ENCODE data around the gene VSIG10.
A peak's percentile ranks its signal among the peaks of the same experiment; 100 is the strongest.

VSIG10 gene

GRCh38 chr12:118060301-118061010, 43.4 kb downstream of the VSIG10 start:
- DNase-seq (ENCODE audit: low read depth), result no peak

GRCh38 chr12:118059341-118060191, 44.2 kb downstream of the VSIG10 start:
- no peak for DNase-seq (ENCODE audit: low read depth)

GRCh38 chr12:118058881-118059280, 44.9 kb downstream of the VSIG10 start:
- DNase-seq (ENCODE audit: low read depth), result no peak

GRCh38 chr12:118058227-118058626, 45.6 kb downstream of the VSIG10 start:
- no peak for DNase-seq (ENCODE audit: low read depth)

- no peak for DNase-seq (ENCODE audit: low read depth)
These were observed 47.7 kb downstream of the VSIG10 start for GRCh38 chr12:118055865-118056773.

GRCh38 chr12:118055144-118055557, 48.7 kb downstream of the VSIG10 start:
- no peak for DNase-seq (ENCODE audit: low read depth)

GRCh38 chr12:118053071-118053985, 50.5 kb downstream of the VSIG10 start:
- no peak for DNase-seq (ENCODE audit: low read depth)

GRCh38 chr12:118052324-118053070, 51.3 kb downstream of the VSIG10 start:
- DNase-seq (ENCODE audit: low read depth), result peak; percentile 96

GRCh38 chr12:118050972-118051910, 52.6 kb downstream of the VSIG10 start:
- DNase-seq (ENCODE audit: low read depth), result no peak

- DNase-seq (ENCODE audit: low read depth), result no peak
These were observed 57.4 kb downstream of the VSIG10 start for GRCh38 chr12:118046430-118046829.

- no peak for DNase-seq (ENCODE audit: low read depth)
These were observed 59.2 kb downstream of the VSIG10 start for GRCh38 chr12:118044577-118044976.

GRCh38 chr12:118044075-118044474, 59.7 kb downstream of the VSIG10 start:
- DNase-seq (ENCODE audit: low read depth), result no peak

GRCh38 chr12:118042091-118042490, 61.7 kb downstream of the VSIG10 start:
- no peak for DNase-seq (ENCODE audit: low read depth)

GRCh38 chr12:118038137-118038536, 65.7 kb downstream of the VSIG10 start:
- DNase-seq (ENCODE audit: low read depth), result no peak

GRCh38 chr12:118036672-118037411, 67.0 kb downstream of the VSIG10 start:
- DNase-seq (ENCODE audit: low read depth), result no peak

GRCh38 chr12:118035190-118036041, 68.4 kb downstream of the VSIG10 start:
- DNase-seq (ENCODE audit: low read depth), result no peak

- no peak for DNase-seq (ENCODE audit: low read depth)
These were observed 69.2 kb downstream of the VSIG10 start for GRCh38 chr12:118034429-118035189.
